HepG2 (cell line): ENCODE data around the gene C1orf216. TPM values are rescaled to one million over a fixed set of nuclear protein-coding genes. Genes with fewer than 3 reads are reported as not detected.

Experiments used
- ATAC-seq: fragments of 200-7000 bp; cut with Tn5 transposase; 3 replicates; pipeline ENCODE4 v1.9.1; 2020; ENCODE audit warnings: mild to moderate bottlenecking, moderate library complexity
- BruUV-seq: library from RNA; stranded (reverse); fragments of 400-500 nt; replicated peaks from 2 replicates; lab custom pipeline; 2021; lab: Mats Ljungman, UMichigan
- CTCF ChIA-PET: fragments of 300-600 bp; formaldehyde crosslinking; extraction: SDS; loops from one replicate; lab custom pipeline; 2021; ENCODE audit warnings: low total read pairs, inconsistent platforms, low intra/inter-chr PET ratio; lab: Yijun Ruan, JAX
- POLR2A ChIA-PET: fragments of 350-600 bp; sonication (Branson Sonifier 250); formaldehyde crosslinking; loops from one replicate; lab custom pipeline; 2020; ENCODE audit warnings: antibody characterized with exemption, inconsistent platforms; lab: Yijun Ruan, JAX
- DNase-seq: peaks from one replicate; pipeline ENCODE4 v3.0.0-alpha.2; 2015; ENCODE audit warnings: low spot score
- FAIRE-seq: peaks from 3 replicates; lab custom pipeline; 2011; peaks lifted over from hg19 to GRCh38; lab: Jason Lieb, UNC
- H2AFZ ChIP-seq: one replicate; pipeline ENCODE4 v1.6.1; 2011; ENCODE audit warnings: low read length, inconsistent platforms
- H3K27ac ChIP-seq: fragments of 300-600 bp; 3 replicates; pipeline ENCODE4 v1.8.0; 2011; ENCODE audit warnings: mixed run types, mild to moderate bottlenecking, mixed read lengths, low read length, inconsistent platforms; ENCODE audit not compliant: insufficient read depth; ENCODE audit errors: extremely low read length
- H3K27me3 ChIP-seq, 2 experiments: fragments of 200-600 bp in 1 of 2; 2 replicates in 1 of 2; 3 replicates in 1 of 2; pipeline versions ENCODE4 v1.6.0 to v1.8.0; 2011; ENCODE audit warnings: low read length in 2 of 2, mild to moderate bottlenecking in 2 of 2, moderate library complexity in 2 of 2, inconsistent platforms in 1 of 2; ENCODE audit not compliant: insufficient read depth in 2 of 2, control insufficient read depth in 1 of 2
- H3K36me3 ChIP-seq, 2 experiments: fragments of 200-600 bp in 1 of 2; replicated peaks in 1 of 2; 2 replicates in 1 of 2; 3 replicates in 1 of 2; pipeline versions ENCODE4 v1.5.1 to v1.8.0; 2011; ENCODE audit warnings: low read length in 2 of 2, inconsistent platforms in 1 of 2; ENCODE audit not compliant: insufficient read depth in 2 of 2, control insufficient read depth in 1 of 2
- H3K4me1 ChIP-seq: 2 replicates; pipeline ENCODE4 v1.5.1; 2012; ENCODE audit warnings: low read length, inconsistent platforms; ENCODE audit not compliant: insufficient read depth
- H3K4me2 ChIP-seq: 2 replicates; pipeline ENCODE4 v1.6.0; 2011; ENCODE audit warnings: low read depth, low read length, inconsistent platforms
- H3K4me3 ChIP-seq, 3 experiments: fragments of 200-600 bp in 1 of 3; sonication (generic), shearing (Covaris generic) in 1 of 3; replicated peaks in 1 of 3; 2 replicates each; pipeline ENCODE4 v1.5.1; 2011 to 2016; ENCODE audit warnings: low read length in 3 of 3, inconsistent platforms in 2 of 3, low read depth in 2 of 3, mild to moderate bottlenecking in 2 of 3, control low read depth in 1 of 3, mixed read lengths in 1 of 3; ENCODE audit not compliant: insufficient read depth in 1 of 3
- H3K79me2 ChIP-seq: one replicate; pipeline ENCODE4 v1.6.1; 2011; ENCODE audit warnings: low read length, inconsistent platforms; ENCODE audit not compliant: insufficient read depth
- H3K9ac ChIP-seq: 2 replicates; pipeline ENCODE4 v1.6.0; 2011; ENCODE audit warnings: mild to moderate bottlenecking, low read depth, low read length, inconsistent platforms; ENCODE audit not compliant: insufficient read depth
- H3K9me3 ChIP-seq: 2 replicates; pipeline ENCODE4 v1.5.1; 2012; ENCODE audit warnings: mild to moderate bottlenecking, low read length
- H4K20me1 ChIP-seq: 2 replicates; pipeline ENCODE4 v1.6.0; 2011; ENCODE audit warnings: inconsistent platforms, mild to moderate bottlenecking, low read length, moderate library complexity; ENCODE audit not compliant: insufficient read depth
- AHR ChIP-seq: IDR thresholded peaks from 2 replicates; pipeline ENCODE4 v1.6.1; 2018; ENCODE audit warnings: missing genetic modification reagents, missing compliant biosample characterization
- BRF2 ChIP-seq: sonication (generic); formaldehyde crosslinking; IDR thresholded peaks from 2 replicates; pipeline ENCODE4 v1.8.1; 2022; ENCODE audit warnings: mild to moderate bottlenecking, missing genetic modification reagents
- ETV6 ChIP-seq: sonication (generic); formaldehyde crosslinking; conservative IDR thresholded peaks from 2 replicates; pipeline ENCODE4 v1.4.0; 2020; ENCODE audit warnings: missing genetic modification reagents
- GTF2F1 ChIP-seq: fragments of 150-350 bp; IDR thresholded peaks from 2 replicates; pipeline ENCODE4 v1.6.1; 2014; ENCODE audit warnings: low read length
- HMGXB4 ChIP-seq, 2 experiments: sonication (generic) in 1 of 2; formaldehyde crosslinking in 1 of 2; IDR thresholded peaks; 2 replicates each; pipeline versions ENCODE4 v1.4.0 to v1.6.1; 2018 to 2020; ENCODE audit warnings: missing genetic modification reagents in 2 of 2, borderline replicate concordance in 1 of 2, low read depth in 1 of 2, mild to moderate bottlenecking in 1 of 2, missing biosample characterization in 1 of 2
- KDM3A ChIP-seq: IDR thresholded peaks from 2 replicates; pipeline ENCODE4 v1.6.1; 2018; ENCODE audit warnings: low read depth, missing compliant biosample characterization
- MEF2D ChIP-seq: sonication (generic); formaldehyde crosslinking; IDR thresholded peaks from 2 replicates; pipeline ENCODE4 v1.5.1; 2020; ENCODE audit warnings: mild to moderate bottlenecking, missing genetic modification reagents
- PRDM10 ChIP-seq: sonication (generic); formaldehyde crosslinking; IDR thresholded peaks from 2 replicates; pipeline ENCODE4 v1.4.0; 2020; ENCODE audit warnings: low read depth, missing genetic modification reagents
- ZBTB21 ChIP-seq: sonication (generic); formaldehyde crosslinking; IDR thresholded peaks from 2 replicates; pipeline ENCODE4 v1.4.0; 2020; ENCODE audit warnings: missing genetic modification reagents
- ZC3H4 ChIP-seq: sonication (generic); formaldehyde crosslinking; IDR thresholded peaks from 2 replicates; pipeline ENCODE4 v1.4.0; 2020; ENCODE audit warnings: missing genetic modification reagents, borderline replicate concordance
- ZNF280B ChIP-seq: sonication (generic); formaldehyde crosslinking; IDR thresholded peaks from 2 replicates; pipeline ENCODE4 v1.5.0; 2020; ENCODE audit warnings: missing genetic modification reagents, mild to moderate bottlenecking, borderline replicate concordance
- ZNF496 ChIP-seq: sonication (generic); formaldehyde crosslinking; IDR thresholded peaks from 2 replicates; pipeline ENCODE4 v1.8.1; 2023; ENCODE audit warnings: mild to moderate bottlenecking, moderate library complexity, missing genetic modification reagents; ENCODE audit not compliant: insufficient replicate concordance
- ZNF720 ChIP-seq: sonication (generic); formaldehyde crosslinking; IDR thresholded peaks from 2 replicates; pipeline ENCODE4 v1.4.0; 2020; ENCODE audit warnings: missing genetic modification reagents
- ZNF768 ChIP-seq: sonication (generic); formaldehyde crosslinking; IDR thresholded peaks from 2 replicates; pipeline ENCODE4 v1.4.0; 2020; ENCODE audit warnings: missing genetic modification reagents
- WGBS: methylation state at CpG from one replicate; pipeline ENCODE4 v1.1.6; 2017; ENCODE audit warnings: low lambda C conversion rate; 5-methylcytosine and 5-hydroxymethylcytosine counted together
- in situ Hi-C: cut with HindIII; loops from 2 replicates; pipeline ENCODE4 v1.10.0; 2017; ENCODE audit warnings: low pct_unique_long_range_greater_than_20kb; ENCODE audit not compliant: extremely low pct_ligation_motif_present
- intact Hi-C: fragments of 100-400 bp; cut with micrococcal nuclease; formaldehyde crosslinking; loops from one replicate; pipeline ENCODE4 v1.10.0; 2022; ENCODE audit not compliant: unreplicated experiment
- polyA plus RNA-seq, 8 experiments: library from polyadenylated mRNA; depleted of rRNA in 3 of 8; stranded (reverse) in 7 of 8; unstranded in 1 of 8; fragments of >200 nt; fragmentation: Illumina TruSeq in 4 of 8; extraction: Trizol in 4 of 8; gene quantifications; 2 replicates each; pipeline versions ENCODE4 v1.2.1 to v1.2.3, GENCODE V29; 2011 to 2016; ENCODE audit warnings: low read depth in 4 of 8, missing spikeins in 1 of 8, mixed read lengths in 1 of 8; ENCODE audit not compliant: insufficient read depth in 1 of 8
- total RNA-seq, 5 experiments: library from RNA; depleted of rRNA; stranded (reverse); fragments of >200 nt; fragmentation: Illumina TruSeq; extraction: Trizol; gene quantifications; 2 replicates each; pipeline ENCODE4 v1.2.3, GENCODE V29; 2016; ENCODE audit warnings: low read depth in 1 of 5

The C1orf216 gene
- total and polyA plus RNA-seq, 2 of the 13 experiments (the other 11 are each of a cell fraction or from before 2014, with no cell fraction given), result 0.48 to 1.1 TPM

- H3K4me2 ChIP-seq, result no peak overlapping the region
- H3K9ac ChIP-seq, result no peak overlapping the region
- 52% methylated on average over 2 of the region's 2 CpGs for WGBS
- no peak overlapping the region for H3K27ac ChIP-seq
- DNase-seq (no peak), FAIRE-seq (no peak), ATAC-seq (peak; percentile 30)
- ChIA-PET POLR2A (interaction anchor here (1.0 to 1.2 kb wide), 2 partner anchors 8 to 146 kb away, joined by 3 to 4 read pairs; no protein-coding TSS in a partner anchor), CTCF (interaction anchor here (1.7 kb wide), 1 partner anchor 146 kb away, joined by 20 read pairs; no protein-coding TSS in a partner anchor)
- no peak overlapping the region for H3K4me3 ChIP-seq
- no peak overlapping the region for H2AFZ ChIP-seq
- no peaks in the 10 kb centered on the region for H3K36me3 ChIP-seq
- H3K79me2 ChIP-seq, result no peaks in the 10 kb centered on the region
- no peaks in the 10 kb centered on the region for H3K27me3 ChIP-seq
- no peaks in the 10 kb centered on the region for H3K4me1 ChIP-seq
- intact Hi-C loops, result loop anchor here (1.0 kb wide), 1 partner anchor 146 kb away; no protein-coding TSS in a partner anchor
- no TSS peak for BruUV-seq
- in situ Hi-C loops, result loop anchor here (5.0 kb wide), 1 partner anchor 148 kb away; no protein-coding TSS in a partner anchor
- no peaks in the 10 kb centered on the region for H3K9me3 ChIP-seq
- H4K20me1 ChIP-seq, result no peaks in the 10 kb centered on the region
- TF ChIP-seq ZNF496 (CRISPR knock-in tag) (no peak), PRDM10 (CRISPR knock-in tag) (no peak), MEF2D (CRISPR knock-in tag) (no peak), KDM3A (no peak), ZNF720 (no peak), ZBTB21 (CRISPR knock-in tag) (no peak), ZNF280B (CRISPR knock-in tag) (no peak), ZC3H4 (CRISPR knock-in tag) (no peak), GTF2F1 (no peak), BRF2 (CRISPR knock-in tag) (no peak), HMGXB4 (CRISPR knock-in tag; IDR thresholded peaks at IDR 0.05; ENCODE audit: borderline replicate concordance in 1 of 2, low read depth in 1 of 2) (no peak), AHR (CRISPR knock-in tag) (no peak), ETV6 (CRISPR knock-in tag) (no peak), ZNF768 (CRISPR knock-in tag) (no peak)
These were observed 3.6 kb downstream of the C1orf216 start for GRCh38 chr1:35714921-35715567.
